Thyroid gland (tissue), 4 donors: ENCODE measurements around the gene FPGT.

Experiments
- CTCF ChIP-seq, 6 experiments: fragments of 200-600 bp in 3 of 6; fragments of 450-650 bp in 3 of 6; sonication (generic) in 3 of 6; IDR thresholded peaks; one replicate each; pipeline ENCODE4 v1.5.1; 2016 to 2019; ENCODE audit warnings: antibody characterized with exemption in 6 of 6, mild to moderate bottlenecking in 2 of 6, inconsistent platforms in 1 of 6, moderate library complexity in 1 of 6
- POLR2A ChIP-seq, 2 donors: fragments of 450-650 bp; IDR thresholded peaks; one replicate each; pipeline ENCODE4 v1.6.1; 2017; ENCODE audit warnings: antibody characterized with exemption in 2 of 2, mild to moderate bottlenecking in 2 of 2, moderate library complexity in 1 of 2

DNA sequence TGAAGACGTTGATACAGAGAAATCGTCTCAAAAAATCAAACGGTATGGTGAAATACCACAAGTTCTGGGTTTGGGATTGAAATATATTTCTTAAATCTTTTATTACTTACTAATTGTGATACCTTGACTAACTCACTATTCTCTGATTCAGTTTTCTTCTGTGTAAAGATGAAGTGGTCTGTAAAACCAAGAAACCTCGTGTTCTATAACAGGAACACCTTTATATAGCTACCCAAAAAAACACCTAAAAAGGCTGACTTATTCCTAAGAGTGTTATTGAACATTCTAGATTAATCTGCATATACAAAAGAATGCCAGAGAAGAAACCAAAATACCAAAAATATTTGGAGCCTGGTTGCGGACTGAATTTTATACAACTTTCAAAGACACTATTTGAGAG, 787 bp upstream of the FPGT start:
- TF ChIP-seq CTCF (IDR thresholded peaks at IDR 0.05) (no peak), POLR2A (IDR thresholded peaks at IDR 0.05) (no peak)
